ENCODE results near the gene CD86.

DNA sequence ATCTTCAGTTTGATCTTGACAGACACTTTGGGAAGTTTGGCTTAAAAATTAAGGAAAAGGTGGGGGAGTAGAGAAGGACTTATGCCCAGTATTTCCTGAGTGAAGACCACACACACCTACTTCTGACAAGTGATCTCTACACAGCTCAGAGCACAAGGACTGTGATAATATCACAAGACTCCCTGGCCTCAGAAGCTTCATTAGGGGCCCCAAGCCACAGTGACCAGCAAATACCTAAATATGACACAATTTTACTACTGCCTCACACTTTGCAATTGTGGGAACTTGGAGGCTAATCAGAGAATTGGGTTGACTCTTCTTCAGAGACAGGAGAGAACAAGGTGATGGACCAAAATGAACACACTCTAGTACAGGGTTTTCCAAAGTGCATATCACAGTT lies 35.7 kb upstream of the CD86 start:
- TF ChIP-seq CTCF (IDR thresholded peaks at IDR 0.05; ENCODE audit: low read depth, low read length, poor library complexity, severe bottlenecking) (no peak), EZH2phosphoT487 (IDR thresholded peaks at IDR 0.05; ENCODE audit: borderline replicate concordance, low read length) (no peak)

Data from DOHH2 (cell line).